Measurements from ENCODE around the gene ADCY3.

ADCY3 gene

DNA sequence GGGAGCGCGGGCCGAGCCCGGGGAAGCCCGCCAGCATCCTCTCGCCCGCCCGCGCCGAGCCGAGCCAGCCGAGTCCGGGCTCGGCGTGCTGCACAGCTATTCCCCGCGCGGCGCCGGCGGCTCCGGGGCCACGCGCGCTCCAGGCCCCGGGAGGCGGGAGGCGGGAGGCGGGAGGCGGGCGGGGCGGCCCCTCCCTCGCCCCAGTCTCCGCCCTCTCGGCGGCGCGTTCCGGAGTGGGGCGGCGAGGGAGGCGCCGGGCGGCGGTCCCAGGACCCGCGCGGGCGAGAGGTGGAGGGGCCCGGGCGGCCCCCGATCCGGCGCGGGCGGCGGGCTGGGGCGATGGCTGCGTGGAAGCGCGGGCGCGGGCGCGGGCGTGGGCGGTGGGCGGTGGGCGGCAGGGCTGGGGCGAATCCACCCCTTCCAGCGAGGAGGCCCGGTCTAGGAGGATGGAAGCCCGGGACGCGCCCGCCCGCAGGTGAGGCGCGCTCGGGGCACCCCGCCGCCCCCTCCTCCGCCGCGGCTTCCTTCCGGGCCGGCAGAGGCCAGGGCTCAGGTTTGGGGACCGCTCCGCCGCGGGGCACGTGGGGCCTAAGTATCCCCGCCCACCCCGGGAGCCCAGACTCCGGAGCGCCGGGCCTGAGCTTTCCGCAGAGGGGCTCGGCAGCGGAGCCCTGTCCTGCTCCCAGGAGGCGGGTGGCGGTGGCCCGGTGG is at the start of gene ADCY3:
Gene ADCY3, minus strand, starts transcription at position 140 of the 711 bp plus-strand sequence. CDS start 1,250 bp downstream, outside the sequence.
- no peak for DNase-seq

GRCh38 chr2:24969784-24970183 is 49.7 kb upstream of the ADCY3 start:
- no peak for DNase-seq

DNA sequence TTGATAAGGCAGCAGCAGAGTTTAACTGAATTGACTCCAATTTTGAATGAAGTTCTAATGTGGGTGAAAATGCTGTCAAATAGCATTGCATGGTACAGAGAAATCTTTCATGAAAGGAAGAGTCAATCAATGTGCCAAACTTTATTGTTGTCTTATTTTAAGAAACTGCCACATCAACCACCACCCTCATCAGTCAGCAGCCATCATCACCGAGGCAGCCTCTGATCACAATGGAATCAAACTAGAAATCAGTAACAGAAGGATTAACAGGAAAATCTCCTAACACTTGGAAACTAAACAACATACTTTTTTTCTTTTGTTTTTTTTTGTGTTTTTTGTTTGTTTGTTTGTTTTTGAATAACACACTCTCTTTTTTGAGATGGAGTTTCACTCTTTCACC is 41.9 kb upstream of the ADCY3 start:
- DNase-seq: no peak

GRCh38 chr2:24959761-24960160 is 39.7 kb upstream of the ADCY3 start:
- DNase-seq: no peak

DNA sequence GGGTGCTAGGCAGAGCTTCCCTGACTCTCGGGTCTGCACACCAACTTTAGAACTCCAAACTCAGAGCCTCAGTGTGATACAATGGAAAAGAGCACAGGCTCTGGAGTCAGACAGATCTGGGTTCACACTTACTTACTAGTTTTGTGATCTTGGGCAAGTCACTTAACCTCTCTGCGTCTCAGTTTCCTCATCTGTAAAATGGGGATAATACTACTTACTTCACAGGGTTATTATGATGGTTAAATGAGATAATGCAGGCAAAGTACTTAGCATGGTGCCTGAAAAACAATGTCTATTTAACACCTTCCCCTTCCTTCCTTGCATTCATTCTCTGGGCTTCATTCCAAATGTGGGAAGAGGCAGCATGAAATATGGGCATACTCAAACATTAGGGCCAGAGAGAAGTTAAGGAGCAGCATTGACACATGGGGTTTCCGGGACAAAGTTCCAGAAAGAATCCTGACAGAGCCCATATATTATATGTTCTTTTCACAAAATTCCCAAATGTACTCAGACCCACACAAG is 38.4 kb upstream of the ADCY3 start:
- DNase-seq: no peak

DNA sequence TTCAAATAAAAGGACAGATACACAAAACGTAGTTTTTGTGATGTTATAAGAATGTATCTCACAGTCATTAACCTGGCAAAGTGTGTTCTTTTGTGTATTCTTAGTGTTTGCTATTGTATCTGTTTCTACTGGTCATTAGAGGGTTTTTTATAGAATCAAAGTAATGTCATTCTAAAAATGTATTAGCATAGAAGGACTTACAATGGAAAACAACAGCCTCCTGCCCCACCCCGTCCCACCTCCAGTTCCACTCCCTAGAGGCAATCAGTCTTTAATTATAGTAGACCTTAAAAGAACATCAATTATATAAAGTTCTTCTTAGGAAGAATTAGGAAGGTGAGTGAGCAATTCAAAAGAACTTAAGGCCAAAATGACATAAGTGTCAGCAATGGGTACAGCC is 37.9 kb upstream of the ADCY3 start:
- no peak for DNase-seq

- DNase-seq: no peak
Observed at GRCh38 chr2:24957221-24957620, 37.2 kb upstream of the ADCY3 start.

DNA sequence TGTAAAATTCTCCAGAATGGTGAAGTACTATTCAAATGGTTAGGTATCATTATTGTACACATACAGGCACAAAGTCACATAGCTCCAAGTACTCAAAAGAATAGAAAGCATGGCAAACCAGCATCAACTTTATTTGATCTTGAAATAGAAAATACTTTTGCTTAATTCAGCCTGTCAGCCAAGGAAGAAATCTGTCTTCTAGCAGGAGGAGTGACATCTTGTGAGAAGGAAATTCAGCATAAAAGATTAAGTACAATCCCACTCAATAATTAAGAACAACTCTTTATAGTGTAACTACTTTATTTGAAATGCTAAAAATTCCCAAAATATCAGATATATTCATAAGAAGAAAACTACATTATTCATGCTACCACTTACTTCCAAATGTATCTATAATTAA is 35.9 kb upstream of the ADCY3 start:
- DNase-seq: no peak

DNA sequence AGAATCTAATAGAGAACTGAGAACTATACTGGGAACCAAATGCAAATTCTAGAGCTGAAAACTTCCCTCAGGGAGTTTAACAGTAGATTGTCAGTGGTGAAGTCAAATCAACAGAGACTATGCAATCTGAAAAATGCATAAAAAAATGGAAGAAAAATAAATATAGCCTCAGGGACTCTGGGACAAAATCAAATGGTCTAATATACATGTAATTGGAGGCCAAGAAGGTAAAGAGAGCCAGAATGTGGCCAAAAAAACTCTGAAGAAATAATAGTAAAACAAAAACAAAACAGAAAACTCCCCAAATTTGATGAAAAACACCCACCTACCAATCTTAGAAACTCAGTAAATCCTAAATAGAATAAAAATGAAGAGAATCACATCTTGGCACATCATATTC is 35.2 kb upstream of the ADCY3 start:
- DNase-seq: no peak

DNA sequence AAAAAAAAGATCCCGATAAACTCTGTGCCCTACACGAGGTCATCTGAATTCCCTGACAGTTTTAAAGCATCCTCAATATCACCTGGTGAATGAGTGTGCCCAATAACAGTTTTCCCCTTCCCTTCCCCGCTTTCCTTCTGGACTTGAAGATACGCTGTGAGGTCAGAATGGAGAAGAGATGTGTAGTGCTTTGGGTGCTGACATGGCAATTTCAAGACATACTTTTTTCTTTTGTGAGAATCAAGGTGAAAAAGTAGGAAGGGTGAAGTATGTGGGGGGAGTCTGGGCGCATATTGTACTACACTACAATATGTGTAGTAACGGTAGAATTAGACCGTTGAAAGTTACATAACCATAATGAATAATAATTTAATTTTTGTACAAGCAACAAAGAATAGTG is 30.1 kb upstream of the ADCY3 start:
- no peak for DNase-seq

GRCh38 chr2:24948506-24948905 is 28.5 kb upstream of the ADCY3 start:
- no peak for DNase-seq

DNA sequence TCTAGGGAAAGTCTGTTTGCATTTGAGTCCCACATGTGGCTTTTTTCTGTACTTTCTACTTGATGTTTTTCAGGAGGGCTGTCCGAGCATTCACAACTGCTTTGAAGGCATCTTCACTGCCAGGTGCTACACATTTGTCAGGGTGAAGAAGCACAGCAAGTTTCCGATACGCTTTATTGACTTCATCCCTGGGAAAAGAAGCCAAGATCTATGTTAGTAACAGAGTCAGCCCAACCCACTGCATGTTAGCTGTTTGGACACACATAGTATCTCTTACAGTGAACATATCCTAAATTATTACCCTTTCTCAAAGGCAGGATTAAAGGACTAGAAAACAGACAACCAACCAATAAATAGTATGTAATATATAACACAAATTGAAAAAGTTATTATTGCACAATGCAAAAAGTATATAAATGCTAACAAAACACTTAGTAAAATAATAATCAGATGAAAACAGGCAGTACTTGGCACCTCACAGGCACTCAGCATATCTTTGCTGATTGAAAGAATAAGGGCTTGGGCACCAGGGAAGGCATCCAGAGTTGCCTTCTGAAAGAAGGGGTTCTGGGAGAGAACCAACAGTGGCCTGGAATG is 27.6 kb upstream of the ADCY3 start:
- no peak for DNase-seq

DNA sequence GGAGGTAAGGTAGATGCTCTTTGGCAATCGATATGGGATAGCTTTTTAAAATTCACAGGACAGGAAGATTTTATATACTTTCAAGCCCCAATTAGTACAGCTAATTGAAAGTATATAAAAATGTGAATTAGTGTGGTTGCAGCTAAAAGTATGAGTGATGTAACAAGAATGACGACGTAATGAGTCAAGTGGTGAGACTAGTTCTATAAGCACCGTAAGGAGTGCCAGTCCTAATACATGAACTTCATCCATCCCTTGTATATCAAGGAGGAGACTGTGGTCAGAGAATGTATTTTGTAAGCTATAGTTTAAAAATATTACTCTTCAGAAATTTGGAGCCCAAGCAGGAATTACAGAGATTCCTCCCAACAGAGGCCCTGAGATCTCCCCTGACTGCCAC is 25.9 kb upstream of the ADCY3 start:
- no peak for DNase-seq

DNA sequence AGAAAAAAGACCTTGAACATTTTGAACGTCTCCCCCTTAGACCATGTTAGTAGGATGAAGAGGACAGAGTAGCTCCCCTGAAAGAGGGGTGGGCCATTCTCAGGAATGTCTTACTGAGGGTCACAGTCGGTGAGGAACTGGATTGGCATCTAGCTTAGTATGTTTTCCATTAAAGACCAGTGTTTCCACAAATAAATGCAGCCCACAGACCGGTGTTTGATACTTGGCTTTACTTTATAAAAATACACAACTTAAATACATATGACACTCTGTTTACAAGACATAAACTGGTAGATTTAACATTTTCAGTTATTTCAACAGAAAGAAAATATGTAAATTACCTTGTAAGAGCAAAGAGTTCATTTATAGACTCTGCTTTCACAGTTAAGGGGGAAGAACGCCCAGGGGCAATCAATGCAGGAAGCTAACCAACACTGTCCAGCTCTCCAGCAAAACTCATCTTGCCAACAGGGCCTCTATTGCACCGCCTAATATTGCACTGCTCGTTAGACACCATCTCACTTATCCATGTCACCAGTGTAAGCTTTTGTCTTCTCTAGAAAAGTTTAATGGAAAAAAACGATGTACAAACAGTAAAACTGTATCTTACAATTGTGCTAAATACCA is 23.5 kb upstream of the ADCY3 start:
- DNase-seq: no peak

DNA sequence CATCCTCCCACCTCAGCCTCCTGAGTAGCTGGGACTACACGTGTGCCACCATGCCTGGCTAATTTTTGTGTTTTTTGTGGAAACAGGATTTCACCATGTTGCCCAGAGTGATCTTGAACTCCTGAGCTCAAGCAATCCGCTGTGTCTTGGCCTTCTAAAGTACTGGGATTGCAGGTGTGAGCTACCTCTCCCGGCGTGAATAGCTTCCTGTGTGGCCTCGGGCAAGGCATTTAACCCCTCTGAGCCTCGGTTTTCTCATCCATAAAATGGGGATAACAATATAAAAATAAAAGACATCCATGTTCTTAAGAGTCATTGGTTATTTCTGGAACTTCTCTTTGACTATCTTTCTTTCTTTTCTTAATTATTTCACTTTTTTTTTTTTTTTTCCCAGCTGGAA is 19.3 kb upstream of the ADCY3 start:
- no peak for DNase-seq

- no peak for DNase-seq
Observed at GRCh38 chr2:24937236-24937635, 17.2 kb upstream of the ADCY3 start.

DNA sequence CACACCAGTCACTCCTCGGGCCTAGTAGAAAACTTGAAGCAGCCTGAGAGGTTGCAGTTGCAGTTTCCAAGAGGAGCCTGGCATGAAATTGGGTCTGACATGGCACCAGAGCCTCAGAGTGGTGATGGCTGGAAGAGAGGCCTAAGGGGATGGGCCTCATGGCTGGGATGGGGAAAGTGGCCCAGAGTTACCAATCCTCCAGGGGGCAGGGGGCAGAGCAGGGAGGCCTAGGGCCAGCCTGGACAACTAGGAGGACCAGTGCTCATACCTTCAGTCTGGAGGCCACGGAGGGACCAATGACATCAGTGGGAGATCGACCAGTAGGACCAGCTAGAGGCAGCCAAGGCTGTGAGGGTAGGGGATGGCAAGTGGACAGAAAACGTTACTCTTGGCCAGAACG is 15.1 kb upstream of the ADCY3 start:
- DNase-seq: no peak

DNA sequence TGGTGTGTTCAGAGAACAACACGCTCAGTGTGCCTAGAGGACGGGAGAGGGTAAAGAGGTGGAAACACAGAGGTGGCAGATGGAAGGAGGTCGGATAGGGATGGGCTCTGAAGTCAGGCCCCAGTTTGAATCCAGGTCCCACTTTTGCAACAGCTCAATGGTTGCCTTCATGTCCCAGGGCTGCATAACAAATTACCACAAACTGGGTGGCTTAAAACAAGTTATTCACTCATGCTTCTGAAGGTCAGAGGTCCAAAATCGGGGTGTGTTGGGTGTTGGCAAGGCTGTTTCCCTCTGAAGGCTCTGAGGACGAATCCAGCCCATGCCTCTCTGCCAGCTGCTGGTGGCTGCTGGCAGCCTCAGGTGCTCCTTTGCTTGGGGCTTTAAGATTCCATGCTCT is 12.7 kb upstream of the ADCY3 start:
- no peak for DNase-seq

- no peak for DNase-seq
Observed at GRCh38 chr2:24930768-24931167, 10.7 kb upstream of the ADCY3 start.

GRCh38 chr2:24929230-24929629 is 9.2 kb upstream of the ADCY3 start:
- no peak for DNase-seq

DNA sequence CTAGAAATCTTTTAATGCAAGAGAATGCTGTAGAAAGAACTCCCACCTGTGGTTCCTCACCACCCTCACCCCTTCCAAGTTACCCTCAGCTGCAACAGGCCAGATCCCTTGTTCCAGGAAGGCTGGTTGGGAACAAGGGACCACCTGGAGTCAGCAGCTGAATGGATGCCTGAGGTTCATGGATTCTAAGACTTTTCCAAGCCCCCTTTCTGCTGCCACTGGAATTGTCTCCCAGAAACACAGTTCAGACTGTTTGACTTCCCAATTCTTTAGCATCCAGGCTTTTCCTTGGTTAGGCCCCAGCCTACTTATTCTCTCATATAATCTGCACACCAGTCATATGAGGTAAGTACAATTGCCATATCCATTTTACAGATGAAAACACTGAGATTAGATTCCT is 8.0 kb upstream of the ADCY3 start:
- no peak for DNase-seq

DNA sequence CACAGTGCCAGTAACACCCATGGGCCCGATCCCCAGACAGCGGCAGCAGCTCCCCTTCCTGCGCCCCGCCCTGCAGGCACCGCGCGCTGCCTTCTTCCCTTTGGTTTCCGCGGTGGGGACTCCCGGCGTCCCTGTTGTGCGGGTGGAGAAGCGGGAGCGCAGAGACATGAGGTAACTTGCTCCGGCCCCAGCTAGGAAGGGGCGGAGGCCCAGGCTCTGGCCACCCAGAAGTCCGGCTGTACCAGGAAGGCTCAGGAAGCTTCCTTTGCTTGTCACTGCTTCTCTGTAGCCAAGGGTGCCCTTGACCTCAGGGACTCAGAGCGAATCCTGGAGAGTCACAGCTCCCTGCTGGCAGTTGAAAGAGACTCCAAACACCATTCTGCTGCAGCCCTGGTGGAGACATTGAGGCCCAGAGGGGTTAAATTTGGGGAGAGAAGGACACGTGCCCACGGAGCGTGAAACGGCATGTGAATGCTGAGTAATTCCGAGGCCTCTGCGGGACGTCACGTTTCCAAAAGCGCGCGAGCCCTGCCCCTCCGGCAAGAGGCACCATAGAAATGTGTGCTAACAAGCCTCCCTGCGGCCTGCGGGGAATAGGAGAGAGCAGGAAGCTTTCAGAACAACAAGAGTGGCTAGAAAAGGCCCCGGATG is 6.7 kb upstream of the ADCY3 start:
- DNase-seq: no peak

GRCh38 chr2:24926220-24926601 is 6.2 kb upstream of the ADCY3 start:
- DNase-seq: no peak

DNA sequence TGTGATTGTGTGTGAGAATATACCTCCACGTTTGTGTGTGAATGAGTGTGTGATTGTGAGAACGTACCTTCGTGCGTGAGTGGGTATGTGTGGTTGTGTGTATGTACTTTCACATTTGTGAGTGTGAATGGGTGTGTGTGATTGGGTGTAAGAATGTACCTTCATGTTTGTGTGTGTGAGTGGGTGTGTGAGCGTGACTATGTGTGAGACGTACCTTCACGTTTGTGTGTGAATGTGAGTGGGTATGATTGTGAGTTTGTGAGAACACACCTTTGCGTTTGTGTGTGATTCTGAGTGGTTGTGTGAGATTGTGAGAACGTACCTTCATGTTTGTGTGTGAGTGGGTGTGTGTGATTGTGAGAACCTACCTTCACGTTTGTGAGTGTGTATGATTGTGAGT is 5.8 kb upstream of the ADCY3 start:
- no peak for DNase-seq
